ENCODE data around the gene SLIT3. TPM values are rescaled to one million over a fixed set of nuclear protein-coding genes. Genes with fewer than 3 reads are reported as not detected.

Gene SLIT3
- total and polyA plus RNA-seq, 10 of the 15 experiments (the other 5 are each of a cell fraction or from before 2014, with no cell fraction given), result 0.05 TPM; not detected in 9

GRCh38 chr5:168813184-168813968 is 487.6 kb downstream of the SLIT3 start:
- H4K20me1 ChIP-seq (ENCODE audit: control insufficient read depth, insufficient read depth), result no peaks in the 10 kb centered on the region
- FAIRE-seq, result no peak
- intact Hi-C loops (cut with micrococcal nuclease; ENCODE audit: unreplicated experiment) (no loop called here), in situ Hi-C loops (cut with MboI) (no loop called here)
- no peaks in the 10 kb centered on the region for H3K36me3 ChIP-seq (ENCODE audit: control insufficient read depth in 2 of 2, insufficient read depth in 2 of 2, low read length in 1 of 2)
- peaks cover 0 to 1% of the 10 kb centered on the region in 2 experiments; a peak in 2 of 4 replicates for H3K27me3 ChIP-seq (replicated peaks in 1 of 2; ENCODE audit: control insufficient read depth in 2 of 2, insufficient read depth in 2 of 2, low read length in 1 of 2)
- H3K9me3 ChIP-seq (replicated peaks; ENCODE audit: control insufficient read depth, insufficient read depth, low read length), result no peaks in the 10 kb centered on the region
- H3K9ac ChIP-seq (ENCODE audit: control insufficient read depth, insufficient read depth, low read length), result no peak overlapping the region
- ChIA-PET POLR2A (no interaction called here), SMC1A (ENCODE audit: uncharacterized antibody, unreplicated experiment) (no interaction called here), CTCF (interaction anchor here (1.6 kb wide), 1 partner anchor 11 kb away, joined by 5 read pairs; no protein-coding TSS in a partner anchor), RAD21 (ENCODE audit: unreplicated experiment) (no interaction called here)
- no peak for ATAC-seq
- no TSS peak for BruUV-seq (replicated peaks)
- no peak overlapping the region for H3K4me2 ChIP-seq (ENCODE audit: control insufficient read depth, insufficient read depth)
- DNase-seq (ENCODE audit: low read depth, low spot score), result no peak
- no peak overlapping the region for H2AFZ ChIP-seq (ENCODE audit: control insufficient read depth, low read depth, low read length)
- H3K4me3 ChIP-seq, result no peak overlapping the region
- 2% methylated on average over 4 of the region's 4 CpGs for WGBS (ENCODE audit: insufficient coverage, insufficient replicate concordance, low lambda C conversion rate, missing lambda C conversion rate)
- H3K27ac ChIP-seq (ENCODE audit: control insufficient read depth, insufficient read depth), result no peak overlapping the region
- H3K4me1 ChIP-seq (ENCODE audit: control insufficient read depth, insufficient read depth, low read length), result no peaks in the 10 kb centered on the region
- H3K79me2 ChIP-seq (ENCODE audit: control insufficient read depth, insufficient read depth, low read length), result no peaks in the 10 kb centered on the region
- TF ChIP-seq PRDM15 (CRISPR knock-in tag; IDR thresholded peaks at IDR 0.05) (no peak), ZBTB33 (IDR thresholded peaks at IDR 0.05) (no peak), CHD1 (IDR thresholded peaks at IDR 0.05; ENCODE audit: low read depth, low read length) (no peak), BHLHE40 (IDR thresholded peaks at IDR 0.05; ENCODE audit: borderline replicate concordance in 1 of 2, low read depth in 2 of 2, low read length in 1 of 2) (no peak), EED (IDR thresholded peaks at IDR 0.05; ENCODE audit: low read depth) (no peak), MEF2B (IDR thresholded peaks at IDR 0.05; ENCODE audit: partially characterized antibody, poor library complexity, severe bottlenecking) (no peak), E2F4 (IDR thresholded peaks at IDR 0.05; ENCODE audit: low read depth, low read length) (no peak), RUNX3 (IDR thresholded peaks at IDR 0.05; ENCODE audit: low read length) (no peak), ZNF24 (IDR thresholded peaks at IDR 0.05) (no peak), POLR2AphosphoS2 (IDR thresholded peaks at IDR 0.05; ENCODE audit: low read depth, low read length) (no peak), IRF3 (IDR thresholded peaks at IDR 0.05) (no peak), CREM (IDR thresholded peaks at IDR 0.05; ENCODE audit: low read depth) (no peak), SMAD5 (IDR thresholded peaks at IDR 0.05; ENCODE audit: low read depth) (no peak), ZSCAN29 (IDR thresholded peaks at IDR 0.05) (no peak)
